Tibial nerve (tissue), 4 donors: Measurements from ENCODE around the gene DDC. TPM values are rescaled to one million over a fixed set of nuclear protein-coding genes. Genes with fewer than 3 reads are reported as not detected.

Experiments
- DNase-seq, 2 donors: peaks; one replicate each; pipeline ENCODE4 v3.0.0-alpha.2; 2019; ENCODE audit warnings: low spot score in 2 of 2
- H3K27ac ChIP-seq, 4 donors: fragments of 200-600 bp; sonication (generic) in 3 of 4; one replicate each; pipeline ENCODE4 v1.5.1; 2017 to 2019; ENCODE audit warnings: mild to moderate bottlenecking in 1 of 4
- H3K27me3 ChIP-seq, 2 donors: fragments of 200-600 bp; sonication (generic) in 1 of 2; one replicate each; pipeline versions ENCODE4 v1.5.1 to v1.6.0; 2017 to 2019
- H3K36me3 ChIP-seq, 3 donors: fragments of 200-600 bp; sonication (generic); one replicate each; pipeline ENCODE4 v1.5.1; 2018 to 2019
- H3K4me1 ChIP-seq, 4 donors: fragments of 200-600 bp; sonication (generic) in 3 of 4; one replicate each; pipeline ENCODE4 v1.5.1; 2017 to 2019
- H3K4me3 ChIP-seq, 4 donors: fragments of 200-600 bp; sonication (generic) in 3 of 4; one replicate each; pipeline ENCODE4 v1.5.1; 2017 to 2019; ENCODE audit warnings: mild to moderate bottlenecking in 1 of 4, moderate library complexity in 1 of 4
- H3K9me3 ChIP-seq, 4 donors: fragments of 200-600 bp; sonication (generic) in 3 of 4; one replicate each; pipeline ENCODE4 v1.5.1; 2017 to 2019
- CTCF ChIP-seq, 5 experiments: fragments of 200-600 bp in 3 of 5; fragments of 450-650 bp in 2 of 5; sonication (generic) in 3 of 5; IDR thresholded peaks; one replicate each; pipeline ENCODE4 v1.5.1; 2016 to 2019; ENCODE audit warnings: antibody characterized with exemption in 5 of 5, mild to moderate bottlenecking in 3 of 5, moderate library complexity in 2 of 5
- EP300 ChIP-seq, 2 donors: sonication (generic); formaldehyde crosslinking; IDR thresholded peaks; one replicate each; pipeline ENCODE4 v1.6.1; 2017; ENCODE audit warnings: antibody characterized with exemption in 2 of 2, mild to moderate bottlenecking in 1 of 2
- POLR2A ChIP-seq, 2 donors: fragments of 450-650 bp; IDR thresholded peaks; one replicate each; pipeline ENCODE4 v1.6.1; 2017; ENCODE audit warnings: antibody characterized with exemption in 2 of 2, mild to moderate bottlenecking in 2 of 2, moderate library complexity in 2 of 2
- WGBS, 2 donors: methylation state at CpG; one replicate each; pipeline ENCODE4 v1.1.5; 2018; 5-methylcytosine and 5-hydroxymethylcytosine counted together
- total RNA-seq, 4 donors: library from RNA; depleted of rRNA; stranded (reverse); fragments of >200 nt; gene quantifications; one replicate each; pipeline ENCODE4 v1.1.0, GENCODE V29; 2016

The DDC gene
- total RNA-seq, 4 donors from 2014 or later, result 0.66 TPM; not detected in 3

GRCh38 chr7:50499092-50499491 is 66.1 kb downstream of the DDC start:
- Histone ChIP-seq H3K27ac (no peak overlapping the region), H3K4me3 (no peak overlapping the region), H3K4me1 (peaks cover 0 to 6% (median 3%) of the 10 kb centered on the region in 4 donors), H3K9me3 (no peaks in the 10 kb centered on the region), H3K36me3 (no peaks in the 10 kb centered on the region), H3K27me3 (no peaks in the 10 kb centered on the region)
- 80 to 83% methylated on average over 6 of the region's 6 CpGs for WGBS, 2 donors
- TF ChIP-seq POLR2A (IDR thresholded peaks at IDR 0.05) (no peak), CTCF (IDR thresholded peaks at IDR 0.05) (no peak), EP300 (IDR thresholded peaks at IDR 0.05) (no peak)
- no peak for DNase-seq

- H3K4me1 ChIP-seq, result peaks cover 0 to 5% (median 3%) of the 10 kb centered on the region in 4 donors
- no peaks in the 10 kb centered on the region for H3K36me3 ChIP-seq
- no peaks in the 10 kb centered on the region for H3K9me3 ChIP-seq
- no peak overlapping the region for H3K27ac ChIP-seq
- 79 to 83% methylated on average over 5 of the region's 5 CpGs for WGBS, 2 donors
- H3K4me3 ChIP-seq, result no peak overlapping the region
- DNase-seq, result peak in 1 of 2 donors; percentile 74
- no peaks in the 10 kb centered on the region for H3K27me3 ChIP-seq
- peak in 1 of 2 donors; percentile 29 for TF ChIP-seq EP300 (IDR thresholded peaks at IDR 0.05)
- TF ChIP-seq CTCF (IDR thresholded peaks at IDR 0.05), result no peak
These were observed 67.2 kb downstream of the DDC start for GRCh38 chr7:50497968-50498367.

DNA sequence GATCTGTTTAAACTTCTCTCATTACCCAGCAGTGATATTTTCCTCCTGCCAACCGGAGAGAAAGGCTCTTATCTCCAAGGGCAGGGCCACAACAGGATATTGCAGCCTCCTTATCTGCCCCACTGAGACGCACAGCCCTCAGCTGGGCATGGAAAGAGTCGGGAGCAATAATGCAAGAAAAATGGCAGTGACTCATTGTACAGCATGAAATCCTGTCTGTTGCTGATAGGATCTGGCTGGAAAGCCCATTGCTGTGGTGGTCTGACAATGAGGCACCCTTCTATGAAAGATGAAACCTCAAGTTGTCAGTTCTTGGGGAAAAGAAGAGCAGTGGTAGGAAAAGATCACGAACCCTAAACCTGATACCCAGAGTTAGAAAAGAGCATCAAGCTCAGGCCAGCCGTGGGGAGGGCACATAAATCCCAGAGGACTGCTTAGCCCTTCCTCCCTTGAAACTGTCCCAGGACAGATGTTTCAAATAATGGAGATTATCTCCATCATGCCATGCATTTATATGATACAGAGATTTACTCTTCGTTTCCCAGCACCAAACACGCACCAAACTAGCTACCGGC is 68.0 kb downstream of the DDC start:
- Histone ChIP-seq H3K27me3 (no peaks in the 10 kb centered on the region), H3K4me1 (no peaks in the 10 kb centered on the region), H3K4me3 (no peak overlapping the region), H3K9me3 (no peaks in the 10 kb centered on the region), H3K27ac (no peak overlapping the region), H3K36me3 (no peaks in the 10 kb centered on the region)
- TF ChIP-seq CTCF (IDR thresholded peaks at IDR 0.05) (no peak), EP300 (IDR thresholded peaks at IDR 0.05) (peak in 1 of 2 donors; percentile 13)
- 64 to 66% methylated on average over 8 of the region's 8 CpGs for WGBS, 2 donors
- DNase-seq, result no peak

- H3K4me1 ChIP-seq, result no peaks in the 10 kb centered on the region
- H3K9me3 ChIP-seq, result no peaks in the 10 kb centered on the region
- no peak overlapping the region for H3K27ac ChIP-seq
- H3K36me3 ChIP-seq, result no peaks in the 10 kb centered on the region
- no peak for TF ChIP-seq CTCF (IDR thresholded peaks at IDR 0.05)
- TF ChIP-seq POLR2A (IDR thresholded peaks at IDR 0.05), result no peak
- TF ChIP-seq EP300 (IDR thresholded peaks at IDR 0.05), result no peak
- DNase-seq, result no peak
- WGBS, 2 donors, result 72 to 73% methylated on average over 6 of the region's 6 CpGs
- H3K4me3 ChIP-seq, result no peak overlapping the region
- no peaks in the 10 kb centered on the region for H3K27me3 ChIP-seq
These were observed 68.6 kb downstream of the DDC start for GRCh38 chr7:50496569-50496968.

DNA sequence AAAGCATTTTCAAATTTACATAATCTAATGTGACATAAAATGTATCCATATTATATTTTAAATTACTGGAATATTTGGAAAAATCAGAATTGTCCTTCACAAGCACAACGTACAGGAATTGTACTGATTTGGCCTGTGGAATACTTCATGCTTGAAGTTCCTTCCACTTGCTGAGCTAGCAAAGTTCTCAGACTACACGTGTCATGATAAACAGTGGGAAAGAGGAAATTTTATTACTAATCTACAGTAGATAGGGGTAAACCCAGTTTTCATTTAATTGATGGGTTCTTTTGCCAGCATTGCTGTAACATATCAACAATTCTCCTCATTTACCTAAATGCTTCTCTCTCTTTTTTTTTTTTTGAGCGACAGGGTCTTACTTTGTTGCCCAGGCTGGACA is 69.5 kb downstream of the DDC start:
- Histone ChIP-seq H3K4me1 (no peaks in the 10 kb centered on the region), H3K9me3 (no peaks in the 10 kb centered on the region), H3K4me3 (no peak overlapping the region), H3K27me3 (no peaks in the 10 kb centered on the region), H3K36me3 (no peaks in the 10 kb centered on the region), H3K27ac (no peak overlapping the region)
- TF ChIP-seq EP300 (IDR thresholded peaks at IDR 0.05) (no peak), POLR2A (IDR thresholded peaks at IDR 0.05) (no peak), CTCF (IDR thresholded peaks at IDR 0.05) (no peak)
- WGBS, 2 donors, result 63 to 70% methylated on average over 3 of the region's 3 CpGs
- no peak for DNase-seq
